IMR-90 (cell line): ENCODE data around the gene PRMT7. TPM values are rescaled to one million over a fixed set of nuclear protein-coding genes. Genes with fewer than 3 reads are reported as not detected.

ENCODE experiments used
- ATAC-seq: fragments of 200-7000 bp; cut with Tn5 transposase; 2 replicates; pipeline ENCODE4 v1.9.1; 2020; ENCODE audit warnings: low read depth, mild to moderate bottlenecking, moderate library complexity
- BruUV-seq: library from RNA; stranded (reverse); fragments of 400-500 nt; replicated peaks from 2 replicates; lab custom pipeline; 2021; lab: Mats Ljungman, UMichigan
- CTCF ChIA-PET: fragments of 300-600 bp; formaldehyde crosslinking; extraction: SDS; loops from one replicate; lab custom pipeline; 2021; ENCODE audit warnings: antibody characterized with exemption; lab: Yijun Ruan, JAX
- POLR2A ChIA-PET: fragments of 300-600 bp; sonication (Branson Sonifier 250); formaldehyde crosslinking; loops from one replicate; lab custom pipeline; 2022; ENCODE audit warnings: antibody characterized with exemption; ENCODE audit not compliant: unreplicated experiment; lab: Charles Lee
- DNase-seq: peaks from one replicate; pipeline ENCODE4 v3.0.0; 2013
- H2AFZ ChIP-seq: replicated peaks from 2 replicates; pipeline ENCODE3; 2013; ENCODE audit warnings: low read length, mild to moderate bottlenecking; ENCODE audit not compliant: poor library complexity
- H2AK5ac ChIP-seq: 2 replicates; pipeline ENCODE4 v1.6.1; 2013; ENCODE audit warnings: low read depth, low read length, inconsistent platforms
- H2AK9ac ChIP-seq: replicated peaks from 2 replicates; pipeline ENCODE3; 2013; ENCODE audit warnings: mild to moderate bottlenecking, low read depth, low read length, moderate library complexity; ENCODE audit not compliant: poor library complexity
- H2BK120ac ChIP-seq: 2 replicates; pipeline ENCODE4 v1.6.1; 2013; ENCODE audit warnings: low read depth, low read length, inconsistent platforms
- H2BK15ac ChIP-seq: 3 replicates; pipeline ENCODE4 v1.6.1; 2013; ENCODE audit warnings: low read depth, low read length, inconsistent platforms
- H2BK20ac ChIP-seq: 2 replicates; pipeline ENCODE4 v1.6.1; 2013; ENCODE audit warnings: low read depth, mild to moderate bottlenecking, inconsistent platforms, low read length, moderate library complexity
- H2BK5ac ChIP-seq: 2 replicates; pipeline ENCODE4 v1.6.1; 2013; ENCODE audit warnings: mild to moderate bottlenecking, low read depth, low read length, inconsistent platforms; ENCODE audit not compliant: poor library complexity, severe bottlenecking
- H3K14ac ChIP-seq: replicated peaks from 2 replicates; pipeline ENCODE4 v1.6.1; 2013; ENCODE audit warnings: low read depth, low read length, inconsistent platforms
- H3K18ac ChIP-seq: 2 replicates; pipeline ENCODE4 v1.6.1; 2013; ENCODE audit warnings: low read depth, low read length, control low read depth
- H3K23ac ChIP-seq: 2 replicates; pipeline ENCODE4 v1.6.1; 2013; ENCODE audit warnings: low read depth, low read length, inconsistent platforms
- H3K27ac ChIP-seq: 2 replicates; pipeline ENCODE4 v1.5.1; 2013; ENCODE audit warnings: mild to moderate bottlenecking, control low read depth, low read length; ENCODE audit not compliant: insufficient read depth
- H3K27me3 ChIP-seq: 2 replicates; pipeline ENCODE4 v1.6.1; 2013; ENCODE audit warnings: low read length; ENCODE audit not compliant: control insufficient read depth, insufficient read depth
- H3K36me3 ChIP-seq: 2 replicates; pipeline ENCODE4 v1.6.1; 2013; ENCODE audit warnings: low read length, mixed read lengths; ENCODE audit not compliant: control insufficient read depth, insufficient read depth
- H3K4ac ChIP-seq: 2 replicates; pipeline ENCODE4 v1.6.1; 2013; ENCODE audit warnings: low read depth, low read length, inconsistent platforms
- H3K4me1 ChIP-seq: 2 replicates; pipeline ENCODE4 v1.6.1; 2013; ENCODE audit warnings: low read length, mixed read lengths; ENCODE audit not compliant: control insufficient read depth, insufficient read depth
- H3K4me2 ChIP-seq: 2 replicates; pipeline ENCODE4 v1.6.1; 2013; ENCODE audit warnings: low read depth, mild to moderate bottlenecking, control low read depth, low read length, moderate library complexity
- H3K4me3 ChIP-seq: 2 replicates; pipeline ENCODE4 v1.5.1; 2013; ENCODE audit warnings: low read depth, mild to moderate bottlenecking, control low read depth, low read length, moderate library complexity; ENCODE audit not compliant: insufficient read depth
- H3K56ac ChIP-seq: 2 replicates; pipeline ENCODE4 v1.6.1; 2013; ENCODE audit warnings: low read length, inconsistent platforms; ENCODE audit not compliant: insufficient read depth; ENCODE audit errors: extremely low read depth
- H3K79me1 ChIP-seq, 2 experiments: 2 replicates each; pipeline ENCODE4 v1.6.1; 2013; ENCODE audit warnings: low read length in 2 of 2, inconsistent platforms in 1 of 2, low read depth in 1 of 2
- H3K9ac ChIP-seq: 2 replicates; pipeline ENCODE4 v1.6.1; 2013; ENCODE audit warnings: low read depth, low read length, control low read depth
- H3K9me1 ChIP-seq: 2 replicates; pipeline ENCODE4 v1.6.1; 2013; ENCODE audit warnings: low read length, inconsistent platforms; ENCODE audit not compliant: insufficient read depth
- H3K9me3 ChIP-seq: 2 replicates; pipeline ENCODE4 v1.6.1; 2013; ENCODE audit warnings: low read length; ENCODE audit not compliant: control insufficient read depth, insufficient read depth
- H4K20me1 ChIP-seq: 2 replicates; pipeline ENCODE4 v1.6.1; 2013; ENCODE audit warnings: low read length, inconsistent platforms; ENCODE audit not compliant: insufficient read depth
- H4K5ac ChIP-seq: 2 replicates; pipeline ENCODE4 v1.6.1; 2013; ENCODE audit warnings: mild to moderate bottlenecking, low read depth, low read length, control low read depth
- H4K8ac ChIP-seq, 2 experiments: 2 replicates each; pipeline ENCODE4 v1.6.1; 2013; ENCODE audit warnings: low read depth in 2 of 2, low read length in 2 of 2, control low read depth in 1 of 2, inconsistent platforms in 1 of 2
- H4K91ac ChIP-seq: 2 replicates; pipeline ENCODE4 v1.6.1; 2013; ENCODE audit warnings: low read depth, low read length, inconsistent platforms; ENCODE audit not compliant: insufficient read depth
- BHLHE40 ChIP-seq: fragments of 150-350 bp; IDR thresholded peaks from 2 replicates; pipeline ENCODE4 v1.6.1; 2016; ENCODE audit warnings: mild to moderate bottlenecking, low read depth, low read length
- CEBPB ChIP-seq: IDR thresholded peaks from 2 replicates; pipeline ENCODE4 v1.6.1; 2012; ENCODE audit warnings: low read depth, low read length, improper control_type of control experiment
- CHD1 ChIP-seq: IDR thresholded peaks from 2 replicates; pipeline ENCODE4 v1.6.1; 2012; ENCODE audit warnings: low read depth, low read length, improper control_type of control experiment
- FOS ChIP-seq: fragments of 150-350 bp; IDR thresholded peaks from 2 replicates; pipeline ENCODE4 v1.6.1; 2016; ENCODE audit warnings: low read depth, low read length
- MAFK ChIP-seq: IDR thresholded peaks from 2 replicates; pipeline ENCODE4 v1.6.1; 2012; ENCODE audit warnings: low read depth, low read length, improper control_type of control experiment
- MAZ ChIP-seq: IDR thresholded peaks from 2 replicates; pipeline ENCODE4 v1.6.1; 2012; ENCODE audit warnings: low read depth, mild to moderate bottlenecking, low read length, improper control_type of control experiment, moderate library complexity, borderline replicate concordance
- MXI1 ChIP-seq: IDR thresholded peaks from 2 replicates; pipeline ENCODE4 v1.6.1; 2012; ENCODE audit warnings: low read depth, mild to moderate bottlenecking, low read length, moderate library complexity, borderline replicate concordance
- NFE2L2 ChIP-seq: fragments of 150-350 bp; IDR thresholded peaks from 2 replicates; pipeline ENCODE4 v1.6.1; 2016; ENCODE audit warnings: low read depth, mild to moderate bottlenecking, low read length
- POLR2A ChIP-seq: IDR thresholded peaks from 2 replicates; pipeline ENCODE4 v1.6.1; 2012; ENCODE audit warnings: mild to moderate bottlenecking, low read depth, low read length
- RCOR1 ChIP-seq: IDR thresholded peaks from 2 replicates; pipeline ENCODE4 v1.6.1; 2012; ENCODE audit warnings: mild to moderate bottlenecking, low read length, improper control_type of control experiment; ENCODE audit not compliant: insufficient replicate concordance
- RFX5 ChIP-seq: IDR thresholded peaks from 2 replicates; pipeline ENCODE4 v1.8.0; 2012; ENCODE audit warnings: low read depth, mild to moderate bottlenecking, low read length, moderate library complexity
- SMC3 ChIP-seq: fragments of 150-350 bp; IDR thresholded peaks from 2 replicates; pipeline ENCODE4 v1.6.1; 2016; ENCODE audit warnings: low read depth, mild to moderate bottlenecking, antibody characterized with exemption, low read length, moderate library complexity
- WGBS, 2 experiments: methylation state at CpG; one replicate each; pipeline versions ENCODE4 v1.1.5 to v1.1.7; 2013; ENCODE audit warnings: missing lambda C conversion rate in 2 of 2; ENCODE audit not compliant: insufficient read length in 1 of 2; ENCODE audit errors: extremely low coverage in 2 of 2; 5-methylcytosine and 5-hydroxymethylcytosine counted together
- dilution Hi-C: fragments of 300-500 bp; cut with HindIII; formaldehyde crosslinking; loops from one replicate; pipeline ENCODE4 v1.14.3; 2018; ENCODE audit warnings: low sequenced_read_pairs; ENCODE audit not compliant: unreplicated experiment
- in situ Hi-C: fragments of 300-500 bp; cut with MboI; formaldehyde crosslinking; loops from 3 replicates; pipeline ENCODE4 v1.14.3; 2019; ENCODE audit warnings: low sequenced_read_pairs, inconsistent platforms, mixed read lengths
- intact Hi-C: fragments of 100-400 bp; cut with micrococcal nuclease; formaldehyde crosslinking; loops from 2 replicates; pipeline ENCODE4 v1.10.0; 2022
- polyA plus RNA-seq, 3 experiments: library from polyadenylated mRNA; depleted of rRNA; stranded (reverse); fragments of >200 nt; gene quantifications; 2 replicates each; pipeline ENCODE4 v1.2.3, GENCODE V29; 2012; ENCODE audit warnings: low replicate concordance in 1 of 3
- total RNA-seq: library from RNA; depleted of rRNA; stranded (reverse); fragments of >200 nt; gene quantifications from 2 replicates; pipeline ENCODE4 v1.2.3, GENCODE V29; 2012
- TF ChIP-seq, protein P1 (sequence below): fragments of 150-350 bp; IDR thresholded peaks from 2 replicates; pipeline ENCODE4 v1.6.1; 2017; ENCODE audit warnings: mild to moderate bottlenecking, antibody characterized with exemption, low read length, low read depth
- TF ChIP-seq, protein P2 (sequence below): conservative IDR thresholded peaks from 2 replicates; pipeline ENCODE4 v1.5.1; 2012; ENCODE audit warnings: mild to moderate bottlenecking, low read depth, low read length, improper control_type of control experiment

The PRMT7 gene
- total and polyA plus RNA-seq, 2 of the 4 experiments (the other 2 are of a cell fraction): 63.1 to 68.6 TPM

DNA sequence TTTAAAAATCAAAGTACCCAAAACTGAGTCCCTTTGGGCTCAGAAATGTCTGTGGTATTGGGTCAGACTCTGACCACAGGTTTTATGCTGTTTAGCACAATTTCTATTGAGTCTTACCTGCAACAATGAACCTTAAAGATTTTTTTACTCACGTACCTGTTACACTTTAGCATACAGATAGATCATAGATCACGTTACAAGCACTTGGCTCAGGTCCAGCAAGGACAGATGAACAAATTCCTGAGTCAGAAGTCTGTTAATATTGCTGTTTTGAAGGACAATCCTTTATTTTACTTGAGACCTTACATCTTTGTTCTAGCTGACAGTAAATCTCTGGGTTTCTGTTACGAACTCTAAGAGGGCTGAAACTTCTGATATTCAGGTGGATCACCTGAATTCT is 12.9 kb upstream of the PRMT7 start:
- Histone ChIP-seq H3K9ac (no peak overlapping the region), H4K8ac (no peak overlapping the region), H3K9me1 (peaks cover 8% of the 10 kb centered on the region; the same call in 1 of the 2 replicates), H2AFZ (no peak overlapping the region), H2BK120ac (no peak overlapping the region), H2BK15ac (no peak overlapping the region), H2BK20ac (no peak overlapping the region), H2AK5ac (no peak overlapping the region), H3K27me3 (no peaks in the 10 kb centered on the region), H3K14ac (no peak overlapping the region), H4K5ac (no peak overlapping the region), H3K56ac (no peak overlapping the region), H3K36me3 (peaks cover 58% of the 10 kb centered on the region), H3K4me3 (no peak overlapping the region), H2BK5ac (no peak overlapping the region), H3K4ac (no peak overlapping the region), H3K23ac (no peak overlapping the region), H3K27ac (no peak overlapping the region), H3K79me1 (peaks cover 15 to 62% of the 10 kb centered on the region in 2 experiments; a peak in 3 of 4 replicates), H2AK9ac (no peak overlapping the region), H4K20me1 (peaks cover 16% of the 10 kb centered on the region), H3K18ac (no peak overlapping the region), H3K4me2 (no peak overlapping the region), H4K91ac (no peak overlapping the region), H3K4me1 (peaks cover 7% of the 10 kb centered on the region; the same call in 1 of the 2 replicates), H3K9me3 (no peaks in the 10 kb centered on the region)
- TF ChIP-seq FOS (no peak), SMC3 (no peak), CEBPB (no peak), NFE2L2 (no peak), MAFK (no peak), RFX5 (no peak), POLR2A (no peak), MXI1 (no peak), CHD1 (no peak), BHLHE40 (no peak), MAZ (no peak), RCOR1 (no peak)
- TF ChIP-seq, protein P1, sequence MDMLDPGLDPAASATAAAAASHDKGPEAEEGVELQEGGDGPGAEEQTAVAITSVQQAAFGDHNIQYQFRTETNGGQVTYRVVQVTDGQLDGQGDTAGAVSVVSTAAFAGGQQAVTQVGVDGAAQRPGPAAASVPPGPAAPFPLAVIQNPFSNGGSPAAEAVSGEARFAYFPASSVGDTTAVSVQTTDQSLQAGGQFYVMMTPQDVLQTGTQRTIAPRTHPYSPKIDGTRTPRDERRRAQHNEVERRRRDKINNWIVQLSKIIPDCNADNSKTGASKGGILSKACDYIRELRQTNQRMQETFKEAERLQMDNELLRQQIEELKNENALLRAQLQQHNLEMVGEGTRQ: no peak
- TF ChIP-seq, protein P2, sequence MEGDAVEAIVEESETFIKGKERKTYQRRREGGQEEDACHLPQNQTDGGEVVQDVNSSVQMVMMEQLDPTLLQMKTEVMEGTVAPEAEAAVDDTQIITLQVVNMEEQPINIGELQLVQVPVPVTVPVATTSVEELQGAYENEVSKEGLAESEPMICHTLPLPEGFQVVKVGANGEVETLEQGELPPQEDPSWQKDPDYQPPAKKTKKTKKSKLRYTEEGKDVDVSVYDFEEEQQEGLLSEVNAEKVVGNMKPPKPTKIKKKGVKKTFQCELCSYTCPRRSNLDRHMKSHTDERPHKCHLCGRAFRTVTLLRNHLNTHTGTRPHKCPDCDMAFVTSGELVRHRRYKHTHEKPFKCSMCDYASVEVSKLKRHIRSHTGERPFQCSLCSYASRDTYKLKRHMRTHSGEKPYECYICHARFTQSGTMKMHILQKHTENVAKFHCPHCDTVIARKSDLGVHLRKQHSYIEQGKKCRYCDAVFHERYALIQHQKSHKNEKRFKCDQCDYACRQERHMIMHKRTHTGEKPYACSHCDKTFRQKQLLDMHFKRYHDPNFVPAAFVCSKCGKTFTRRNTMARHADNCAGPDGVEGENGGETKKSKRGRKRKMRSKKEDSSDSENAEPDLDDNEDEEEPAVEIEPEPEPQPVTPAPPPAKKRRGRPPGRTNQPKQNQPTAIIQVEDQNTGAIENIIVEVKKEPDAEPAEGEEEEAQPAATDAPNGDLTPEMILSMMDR: no peak
- ATAC-seq: no peak
- in situ Hi-C loops (no loop called here), intact Hi-C loops (loop anchor here (5.0 kb wide), 1 partner anchor 36 kb away; the partner anchor contains the start of gene SLC7A6), dilution Hi-C loops (no loop called here)
- no CpG with 5 or more reads among the region's 3 CpGs for WGBS, 2 experiments
- peak; percentile 11 for DNase-seq
- POLR2A ChIA-PET: no interaction called here
- no TSS peak for BruUV-seq
- CTCF ChIA-PET: no interaction called here
